PFSK-1 (cell line): ENCODE data around the gene GDI1.

ENCODE experiments used
- FOXP2 ChIP-seq: optimal IDR thresholded peaks from 2 replicates; pipeline ENCODE3; 2011; ENCODE audit warnings: borderline replicate concordance, control low read depth, inconsistent platforms; ENCODE audit not compliant: insufficient read depth; ENCODE audit errors: extremely low read length, extremely low read depth
- POLR2AphosphoS5 ChIP-seq: IDR thresholded peaks from 2 replicates; pipeline ENCODE4 v1.6.1; 2012; ENCODE audit warnings: low read depth, mild to moderate bottlenecking, control low read depth, low read length, moderate library complexity
- REST ChIP-seq, 2 experiments: IDR thresholded peaks; 2 replicates each; pipeline versions ENCODE4 v1.6.1 to v1.8.0; 2011 to 2012; ENCODE audit warnings: low read depth in 2 of 2, low read length in 2 of 2, control low read depth in 1 of 2, inconsistent platforms in 1 of 2, mild to moderate bottlenecking in 1 of 2, moderate library complexity in 1 of 2; ENCODE audit not compliant: insufficient read depth in 1 of 2
- SIN3A ChIP-seq: IDR thresholded peaks from 2 replicates; pipeline ENCODE4 v1.6.1; 2012; ENCODE audit warnings: mild to moderate bottlenecking, low read length, moderate library complexity, borderline replicate concordance; ENCODE audit not compliant: insufficient read depth
- TAF1 ChIP-seq: IDR thresholded peaks from 2 replicates; pipeline ENCODE4 v1.6.1; 2012; ENCODE audit warnings: low read length, control low read depth, borderline replicate concordance; ENCODE audit not compliant: insufficient read depth

- TF ChIP-seq POLR2AphosphoS5 = no peak
- no peak for TF ChIP-seq REST (IDR thresholded peaks at IDR 0.05; ENCODE audit: insufficient read depth in 1 of 2, low read depth in 2 of 2, low read length in 2 of 2)
- TF ChIP-seq TAF1 = no peak
- no peak for TF ChIP-seq SIN3A
- no peak for TF ChIP-seq FOXP2
Observed at GRCh38 chrX:154469114-154469513, 32.2 kb downstream of the GDI1 start.
